HG03139 (cell line): ENCODE results near the gene NBAS.
"Not testable (repeated sequence)": the region's sequence is repeated elsewhere in the genome, so short reads cannot be mapped to it uniquely, and the experiment has no call there.

Experiments used
- ATAC-seq: cut with Tn5 transposase; IDR thresholded peaks from one replicate; pipeline ENCODE4 v1.9.1; 2021; ENCODE audit not compliant: unreplicated experiment

The NBAS gene

GRCh38 chr2:15481000-15481399 lies 80.1 kb downstream of the NBAS start:
- no peak for ATAC-seq

DNA sequence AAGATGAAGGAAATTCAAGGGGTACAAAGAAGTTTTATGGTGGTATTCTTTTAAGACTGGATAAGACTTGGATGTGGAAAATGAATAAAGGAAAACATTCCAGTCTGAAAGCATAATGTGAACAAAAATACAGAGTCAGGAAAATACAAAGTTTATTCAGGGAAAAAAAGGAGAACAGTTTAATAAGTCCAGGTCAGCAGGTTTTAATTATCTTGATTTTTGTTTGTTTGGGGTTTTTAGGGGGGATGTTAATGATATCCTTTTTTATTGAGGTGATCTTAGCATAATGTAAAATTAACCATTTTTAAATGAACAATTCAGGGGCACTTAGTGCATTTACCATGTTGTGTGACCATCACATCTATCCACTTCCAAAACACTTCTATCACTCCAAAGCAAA lies 80.6 kb downstream of the NBAS start:
- ATAC-seq, result no peak

- no peak for ATAC-seq
Measured at GRCh38 chr2:15472876-15473275, 88.3 kb downstream of the NBAS start.

DNA sequence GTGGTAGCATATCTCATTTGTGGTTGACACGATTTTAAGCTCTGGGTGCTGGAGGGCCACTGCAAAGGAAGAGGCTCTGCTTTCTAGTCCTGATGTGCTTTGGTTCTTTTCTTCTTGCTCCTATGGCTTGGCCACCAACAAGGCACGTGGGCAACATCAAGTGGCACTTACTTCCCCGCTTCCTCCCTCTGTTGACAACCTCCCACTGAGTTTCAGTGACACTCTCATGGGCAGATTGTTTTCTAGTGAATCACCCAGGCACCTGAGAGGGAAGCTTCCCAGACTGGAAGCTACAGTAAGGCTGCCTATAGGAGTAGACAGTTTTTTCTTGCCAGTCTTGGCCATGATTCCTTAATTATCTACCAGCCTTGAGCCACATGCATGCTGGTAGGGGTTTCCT lies 89.0 kb downstream of the NBAS start:
- no peak for ATAC-seq

GRCh38 chr2:15471606-15472005 lies 89.5 kb downstream of the NBAS start:
- ATAC-seq, result no peak

DNA sequence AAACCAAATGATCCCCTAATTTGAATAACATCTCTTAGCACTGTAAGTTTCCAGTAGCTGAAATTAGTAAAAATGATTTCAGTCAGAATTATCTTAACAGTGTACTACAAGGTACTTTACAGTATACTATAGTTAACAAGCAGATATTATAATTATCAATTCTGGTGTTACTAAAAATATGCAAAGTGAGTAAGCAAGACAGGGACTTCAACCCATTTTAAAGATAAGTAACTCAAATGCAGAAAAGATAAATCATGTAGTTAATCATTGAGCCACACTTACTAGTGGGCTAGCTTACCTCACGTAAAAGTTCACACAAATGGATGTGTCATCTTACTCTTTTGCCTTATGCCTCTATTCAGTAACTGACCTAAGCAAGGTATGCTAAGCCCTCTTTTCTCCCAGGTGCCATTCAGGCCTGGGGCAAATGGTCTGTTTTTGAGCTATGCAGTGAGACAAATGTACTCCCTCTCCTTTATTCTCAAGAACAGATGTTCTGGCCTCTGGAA lies 101.0 kb downstream of the NBAS start:
- ATAC-seq, result no peak

- ATAC-seq, result no peak
Measured at GRCh38 chr2:15458277-15458676, 102.9 kb downstream of the NBAS start.

- no peak for ATAC-seq
Measured at GRCh38 chr2:15457868-15458267, 103.3 kb downstream of the NBAS start.

- ATAC-seq, result no peak
Measured at GRCh38 chr2:15456352-15456751, 104.8 kb downstream of the NBAS start.

DNA sequence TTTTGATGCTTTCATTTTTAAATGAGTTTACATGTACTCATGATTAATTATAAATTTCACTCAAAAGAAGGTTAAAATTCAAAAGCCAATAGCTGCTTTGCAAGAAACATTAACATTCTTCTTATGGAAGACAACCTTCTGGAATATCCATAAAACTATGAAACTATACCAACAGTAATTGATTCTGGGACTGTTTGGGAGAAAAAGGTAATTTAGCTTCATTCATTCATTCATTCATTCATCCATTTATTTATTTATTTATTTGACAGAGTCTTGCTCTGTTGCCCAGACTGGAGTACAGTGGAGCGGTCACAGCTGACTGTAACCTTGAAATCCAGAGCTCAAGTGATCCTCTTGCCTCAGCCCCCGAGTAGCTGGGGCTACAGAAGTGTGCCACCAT lies 110.3 kb downstream of the NBAS start:
- ATAC-seq, result no peak

- no peak for ATAC-seq
Measured at GRCh38 chr2:15449556-15450236, 111.4 kb downstream of the NBAS start.

DNA sequence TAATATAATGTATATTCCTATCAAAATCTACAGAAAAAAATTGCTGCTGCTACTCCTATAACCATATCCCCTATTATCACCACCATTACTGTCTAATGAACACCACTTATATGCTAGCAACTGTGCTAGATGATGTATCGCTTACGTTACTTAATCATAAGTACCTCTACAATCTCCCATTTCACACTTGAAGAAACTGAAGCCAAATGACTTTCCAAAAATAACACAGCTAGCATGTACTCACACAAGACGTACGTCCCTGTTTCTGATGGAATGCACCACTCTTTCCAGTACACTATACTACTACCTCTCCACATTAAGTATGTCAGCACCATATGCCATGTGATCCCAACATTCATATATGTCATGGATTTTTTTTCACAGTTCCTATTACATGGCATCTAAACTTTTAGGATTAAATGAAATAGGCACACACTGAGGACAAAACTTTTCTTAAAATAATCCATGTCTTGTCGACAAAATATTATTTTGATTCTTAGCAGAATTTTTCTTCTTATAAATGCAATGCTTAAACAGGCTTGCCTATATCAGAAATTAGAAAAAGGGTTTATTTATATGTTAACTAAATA lies 112.8 kb downstream of the NBAS start:
- no peak for ATAC-seq

DNA sequence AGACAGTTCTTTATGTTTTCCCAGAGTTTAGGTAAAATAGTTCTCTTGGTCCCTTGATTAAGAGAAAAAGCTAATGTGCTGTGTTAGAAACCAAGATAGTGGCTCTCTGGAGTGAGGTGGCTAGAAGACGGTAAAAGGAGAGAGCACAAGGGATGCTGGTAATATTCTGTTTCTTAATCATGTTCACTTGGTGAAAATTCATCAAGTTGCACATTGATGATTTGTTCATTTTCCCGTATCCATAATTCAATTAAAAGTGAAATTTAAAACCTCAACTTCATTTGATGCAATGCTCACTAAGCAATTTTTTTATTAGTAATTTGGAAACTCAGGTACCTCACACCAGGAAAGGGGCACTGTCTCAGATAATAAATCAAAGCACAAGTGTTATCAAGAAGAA lies 113.8 kb downstream of the NBAS start:
- no peak for ATAC-seq

DNA sequence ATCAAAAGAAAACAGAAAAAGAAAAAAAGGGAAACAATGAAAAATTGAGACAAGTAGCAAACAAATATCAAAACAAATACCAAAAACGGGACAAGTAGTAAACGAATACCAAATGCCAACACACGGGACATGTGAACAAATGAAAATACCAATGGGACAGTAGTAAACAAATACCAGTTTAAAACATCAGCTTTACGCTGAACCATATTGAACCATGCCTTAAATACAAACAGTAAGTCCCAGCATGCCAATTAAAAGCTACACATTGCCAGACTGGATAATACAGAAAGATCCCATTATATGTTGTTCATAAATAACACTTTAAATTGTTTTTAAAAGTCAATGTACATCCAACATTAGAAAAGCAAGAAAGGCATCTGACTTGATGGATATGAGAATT lies 114.2 kb downstream of the NBAS start:
- ATAC-seq, result no peak

DNA sequence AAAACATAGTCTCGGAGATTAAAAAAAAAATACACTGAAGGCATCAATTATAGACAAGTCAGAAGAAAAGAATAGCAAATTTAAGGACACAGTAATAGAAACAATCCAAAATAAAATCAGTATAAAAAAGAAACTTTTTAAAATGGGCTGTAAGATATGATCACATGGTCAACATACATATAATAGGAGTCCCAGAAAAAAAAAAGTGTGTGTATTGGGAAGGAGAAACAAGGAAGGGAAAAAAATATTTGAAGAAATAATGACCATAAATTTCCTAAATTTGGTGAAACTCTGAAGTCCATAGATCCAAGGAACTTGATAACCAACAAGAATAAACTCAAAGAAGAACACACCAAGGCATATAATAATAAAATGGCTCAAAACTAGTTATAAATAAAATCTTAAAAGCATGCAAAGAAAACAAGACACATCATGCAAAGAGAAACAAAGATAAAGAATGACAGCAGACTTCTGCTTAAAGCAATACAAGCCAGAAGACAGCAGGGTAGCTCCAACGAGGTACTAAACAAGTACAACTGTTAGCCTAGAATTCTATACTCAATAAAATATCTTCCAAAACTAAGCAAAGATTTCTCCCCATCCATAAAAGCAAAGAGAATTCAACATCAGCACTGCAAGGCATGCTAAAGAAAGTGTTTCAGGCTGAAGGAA lies 115.1 kb downstream of the NBAS start:
- no peak for ATAC-seq

DNA sequence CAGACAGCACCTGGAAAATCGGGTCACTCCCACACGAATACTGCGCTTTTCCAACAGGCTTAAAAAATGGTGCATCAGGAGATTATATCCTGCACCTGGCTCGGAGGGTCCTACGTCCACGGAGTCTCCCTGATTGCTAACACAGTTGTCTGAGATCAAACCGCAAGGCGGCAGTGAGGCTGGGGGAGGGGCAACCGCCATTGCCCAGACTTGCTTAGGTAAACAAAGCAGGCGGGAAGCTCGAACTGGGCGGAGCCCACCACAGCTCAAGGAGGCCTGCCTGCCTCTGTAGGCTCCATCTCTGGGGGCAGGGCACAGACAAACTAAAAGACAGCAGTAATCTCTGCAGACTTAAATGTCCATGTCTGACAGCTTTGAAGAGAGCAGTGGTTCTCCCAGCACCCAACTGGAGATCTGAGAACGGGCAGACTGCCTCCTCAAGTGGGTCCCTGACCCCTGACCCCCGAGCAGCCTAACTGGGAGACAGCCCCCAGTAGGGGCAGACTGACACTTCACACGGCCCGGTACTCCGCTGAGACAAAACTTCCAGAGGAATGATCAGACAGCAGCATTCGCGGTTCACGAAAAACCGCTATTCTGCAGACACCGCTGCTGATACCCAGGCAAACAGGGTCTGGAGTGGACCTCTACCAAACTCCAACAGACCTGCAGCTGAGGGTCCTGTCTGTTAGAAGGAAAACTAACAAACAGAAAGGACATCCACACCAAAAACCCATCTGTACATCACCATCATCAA lies 121.2 kb downstream of the NBAS start:
- not testable (repeated sequence) for ATAC-seq

DNA sequence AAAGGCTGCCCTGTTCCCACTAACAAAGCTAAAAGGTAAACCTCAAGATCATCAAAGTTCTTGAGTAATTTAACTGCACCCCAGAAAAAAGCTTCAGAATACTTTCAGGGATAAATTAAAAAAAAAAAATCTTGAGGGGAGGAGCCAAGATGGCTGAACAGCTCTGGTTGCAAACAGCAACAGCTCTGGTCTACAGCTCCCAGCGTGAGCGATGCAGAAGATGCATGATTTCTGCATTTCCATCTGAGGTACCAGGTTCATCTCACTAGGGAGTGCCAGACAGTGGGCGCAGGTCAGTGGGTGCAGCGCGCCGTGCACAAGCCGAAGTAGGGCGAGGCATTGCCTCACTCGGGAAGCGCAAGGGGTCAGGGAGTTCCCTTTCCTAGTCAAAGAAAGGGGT lies 121.8 kb downstream of the NBAS start:
- ATAC-seq, result not testable (repeated sequence)

DNA sequence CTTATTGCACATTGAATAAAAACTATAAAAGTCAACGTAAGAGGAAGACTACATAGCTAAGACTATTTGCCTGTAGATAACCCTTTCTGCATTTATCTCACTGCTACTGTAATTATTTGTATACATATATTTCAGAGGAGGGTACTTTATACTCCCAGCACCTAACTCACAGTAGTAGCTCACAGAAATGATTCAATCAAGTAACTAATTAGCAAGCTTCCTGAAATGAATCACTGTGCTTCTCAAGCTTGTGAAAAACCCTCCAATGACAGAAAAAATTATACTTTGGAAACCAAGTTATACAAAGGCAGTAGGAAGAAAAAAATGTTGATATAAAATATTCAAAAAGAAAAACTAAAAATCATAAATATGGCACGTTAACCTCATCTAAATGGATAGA lies 124.9 kb downstream of the NBAS start:
- ATAC-seq, result no peak

DNA sequence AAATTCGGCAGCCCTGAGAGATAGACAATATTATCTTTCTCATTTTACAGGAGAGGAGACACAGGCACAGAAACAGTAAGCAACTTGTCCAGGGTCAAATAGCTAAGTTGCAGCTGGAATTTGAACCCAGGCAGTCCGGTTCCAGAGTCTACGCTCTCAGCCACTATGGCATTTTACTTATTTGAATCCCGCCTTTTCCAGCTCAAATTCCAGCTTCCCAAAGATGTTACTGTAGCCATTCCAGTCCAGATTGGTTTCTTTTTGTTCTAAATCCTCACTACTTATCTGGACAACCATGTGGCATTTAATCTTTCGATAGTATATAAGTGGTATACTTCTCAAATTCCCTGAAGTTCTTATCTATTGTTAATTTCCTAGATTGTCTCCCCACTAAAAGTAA lies 125.7 kb downstream of the NBAS start:
- no peak for ATAC-seq

DNA sequence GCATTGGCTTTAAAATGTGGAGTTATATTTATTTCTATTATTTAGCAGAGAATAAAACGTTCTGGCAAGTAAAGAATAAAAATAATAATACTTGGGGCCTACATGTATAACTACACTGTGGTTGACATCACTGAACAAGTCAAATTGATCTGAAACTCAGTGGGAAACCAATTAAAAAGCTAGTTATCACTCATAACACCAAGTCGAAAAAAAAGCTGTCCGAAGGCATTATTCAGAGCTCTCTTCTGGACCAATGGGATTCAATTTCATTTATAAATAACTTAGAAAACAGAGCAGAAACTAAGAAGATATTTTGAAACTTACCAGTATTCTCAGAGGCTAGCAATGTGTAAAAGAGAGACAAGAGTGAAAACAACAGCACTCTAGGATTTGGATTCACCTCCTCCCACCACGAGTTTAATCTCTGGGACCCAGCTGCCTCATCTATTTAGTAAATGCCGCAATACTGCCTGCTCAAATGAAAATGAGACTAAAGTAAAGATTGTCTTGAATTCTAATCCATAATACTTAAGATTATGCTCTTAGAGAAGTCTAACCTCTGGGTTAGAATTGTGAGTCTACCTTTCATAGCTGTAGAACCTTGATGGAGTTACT lies 128.4 kb downstream of the NBAS start:
- no peak for ATAC-seq

DNA sequence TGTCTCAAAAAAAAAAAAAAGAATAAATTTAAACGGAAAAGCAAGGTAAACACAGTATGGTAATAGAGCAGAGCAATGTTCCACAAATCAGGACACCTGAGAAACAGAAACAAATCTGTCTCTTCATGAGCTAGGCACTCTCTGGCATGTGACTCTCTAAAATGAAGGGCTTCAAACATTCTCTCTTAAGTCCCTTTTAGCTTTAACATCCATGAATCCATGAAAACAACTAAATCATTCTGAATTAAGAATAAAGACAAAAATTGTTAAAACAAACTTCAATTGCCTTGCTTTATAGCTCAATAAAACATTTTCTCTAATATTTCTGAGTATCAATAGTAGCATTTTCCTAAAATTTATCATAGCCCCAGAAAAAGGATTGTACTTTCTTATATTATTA lies 132.1 kb downstream of the NBAS start:
- ATAC-seq, result no peak
